ENCODE data around the gene GABRR3. TPM values are rescaled to one million over a fixed set of nuclear protein-coding genes. Genes with fewer than 3 reads are reported as not detected.

GABRR3 gene
- total and polyA plus RNA-seq, 2 experiments from 2014 or later: not detected

DNA sequence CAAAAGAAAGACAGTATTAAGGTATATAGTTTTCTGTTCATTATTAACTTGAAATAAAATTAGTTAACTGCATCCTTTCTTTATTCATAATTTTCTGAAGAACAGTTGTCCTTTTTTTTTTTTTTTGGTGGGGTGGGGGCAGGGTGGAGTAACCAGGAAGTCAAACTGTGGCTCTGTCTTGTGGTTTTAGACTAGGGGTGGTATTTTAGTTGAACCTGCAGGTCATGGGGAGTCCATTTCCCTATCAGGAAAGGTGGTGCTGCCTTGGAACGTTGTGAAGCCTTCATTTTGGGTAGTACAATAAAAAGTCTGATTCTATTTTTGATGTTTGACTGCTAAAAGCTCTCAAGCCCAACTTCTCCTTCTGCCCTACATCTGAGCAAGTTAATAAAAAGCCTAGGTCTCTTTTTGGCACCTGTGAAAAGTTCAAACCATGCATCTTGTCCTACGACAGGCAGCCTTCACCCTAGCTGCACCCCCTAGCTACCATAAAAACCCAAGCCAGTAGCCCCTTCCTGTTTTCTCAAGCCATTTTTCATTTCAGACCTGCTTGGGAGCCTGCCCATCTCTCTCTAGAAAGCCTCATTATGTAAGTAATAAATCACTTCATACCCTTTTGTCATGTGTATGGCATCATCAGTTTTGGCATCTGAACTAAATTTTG, 31.7 kb downstream of the GABRR3 start:
- no peaks in the 10 kb centered on the region for H3K27me3 ChIP-seq (ENCODE audit: insufficient read depth)
- H4K20me1 ChIP-seq (replicated peaks; ENCODE audit: insufficient read depth): no peaks in the 10 kb centered on the region
- H3K36me3 ChIP-seq (ENCODE audit: insufficient read depth): no peaks in the 10 kb centered on the region
- H3K27ac ChIP-seq (ENCODE audit: low read depth): no peak overlapping the region
- ATAC-seq (no peak), DNase-seq (ENCODE audit: low spot score) (no peak)
- peak overlapping the region; percentile 30; the same call in 1 of the 2 replicates for H2AFZ ChIP-seq
- Mint-ChIP-seq H3K36me3 (ENCODE audit: low read depth) (no peaks in the 10 kb centered on the region), H3K4me1 (peaks cover 3% of the 10 kb centered on the region), H3K27ac (no peak overlapping the region), H3K27me3 (ENCODE audit: insufficient read depth, low read depth, poor library complexity) (peaks cover 4% of the 10 kb centered on the region), H3K9me3 (no peaks in the 10 kb centered on the region), H3K4me3 (no peak overlapping the region)
- no peak overlapping the region for H3K4me2 ChIP-seq
- H3K79me2 ChIP-seq (replicated peaks; ENCODE audit: insufficient read depth): no peaks in the 10 kb centered on the region
- no peak overlapping the region for H3K4me3 ChIP-seq
- no peaks in the 10 kb centered on the region for H3F3A ChIP-seq (replicated peaks; ENCODE audit: low read depth)
- no peaks in the 10 kb centered on the region for H3K9me2 ChIP-seq (ENCODE audit: insufficient read depth)
- TF ChIP-seq CREB1 (CRISPR knock-in tag; IDR thresholded peaks at IDR 0.05; ENCODE audit: low read depth): no peak
- no peak for TF ChIP-seq EZH2phosphoT487 (IDR thresholded peaks at IDR 0.05; ENCODE audit: unreplicated experiment)
- TF ChIP-seq POLR2AphosphoS5 (IDR thresholded peaks at IDR 0.05; ENCODE audit: low read depth): no peak
- TF ChIP-seq ZNF114 (CRISPR knock-in tag; IDR thresholded peaks at IDR 0.05): no peak
- TF ChIP-seq, protein P1, sequence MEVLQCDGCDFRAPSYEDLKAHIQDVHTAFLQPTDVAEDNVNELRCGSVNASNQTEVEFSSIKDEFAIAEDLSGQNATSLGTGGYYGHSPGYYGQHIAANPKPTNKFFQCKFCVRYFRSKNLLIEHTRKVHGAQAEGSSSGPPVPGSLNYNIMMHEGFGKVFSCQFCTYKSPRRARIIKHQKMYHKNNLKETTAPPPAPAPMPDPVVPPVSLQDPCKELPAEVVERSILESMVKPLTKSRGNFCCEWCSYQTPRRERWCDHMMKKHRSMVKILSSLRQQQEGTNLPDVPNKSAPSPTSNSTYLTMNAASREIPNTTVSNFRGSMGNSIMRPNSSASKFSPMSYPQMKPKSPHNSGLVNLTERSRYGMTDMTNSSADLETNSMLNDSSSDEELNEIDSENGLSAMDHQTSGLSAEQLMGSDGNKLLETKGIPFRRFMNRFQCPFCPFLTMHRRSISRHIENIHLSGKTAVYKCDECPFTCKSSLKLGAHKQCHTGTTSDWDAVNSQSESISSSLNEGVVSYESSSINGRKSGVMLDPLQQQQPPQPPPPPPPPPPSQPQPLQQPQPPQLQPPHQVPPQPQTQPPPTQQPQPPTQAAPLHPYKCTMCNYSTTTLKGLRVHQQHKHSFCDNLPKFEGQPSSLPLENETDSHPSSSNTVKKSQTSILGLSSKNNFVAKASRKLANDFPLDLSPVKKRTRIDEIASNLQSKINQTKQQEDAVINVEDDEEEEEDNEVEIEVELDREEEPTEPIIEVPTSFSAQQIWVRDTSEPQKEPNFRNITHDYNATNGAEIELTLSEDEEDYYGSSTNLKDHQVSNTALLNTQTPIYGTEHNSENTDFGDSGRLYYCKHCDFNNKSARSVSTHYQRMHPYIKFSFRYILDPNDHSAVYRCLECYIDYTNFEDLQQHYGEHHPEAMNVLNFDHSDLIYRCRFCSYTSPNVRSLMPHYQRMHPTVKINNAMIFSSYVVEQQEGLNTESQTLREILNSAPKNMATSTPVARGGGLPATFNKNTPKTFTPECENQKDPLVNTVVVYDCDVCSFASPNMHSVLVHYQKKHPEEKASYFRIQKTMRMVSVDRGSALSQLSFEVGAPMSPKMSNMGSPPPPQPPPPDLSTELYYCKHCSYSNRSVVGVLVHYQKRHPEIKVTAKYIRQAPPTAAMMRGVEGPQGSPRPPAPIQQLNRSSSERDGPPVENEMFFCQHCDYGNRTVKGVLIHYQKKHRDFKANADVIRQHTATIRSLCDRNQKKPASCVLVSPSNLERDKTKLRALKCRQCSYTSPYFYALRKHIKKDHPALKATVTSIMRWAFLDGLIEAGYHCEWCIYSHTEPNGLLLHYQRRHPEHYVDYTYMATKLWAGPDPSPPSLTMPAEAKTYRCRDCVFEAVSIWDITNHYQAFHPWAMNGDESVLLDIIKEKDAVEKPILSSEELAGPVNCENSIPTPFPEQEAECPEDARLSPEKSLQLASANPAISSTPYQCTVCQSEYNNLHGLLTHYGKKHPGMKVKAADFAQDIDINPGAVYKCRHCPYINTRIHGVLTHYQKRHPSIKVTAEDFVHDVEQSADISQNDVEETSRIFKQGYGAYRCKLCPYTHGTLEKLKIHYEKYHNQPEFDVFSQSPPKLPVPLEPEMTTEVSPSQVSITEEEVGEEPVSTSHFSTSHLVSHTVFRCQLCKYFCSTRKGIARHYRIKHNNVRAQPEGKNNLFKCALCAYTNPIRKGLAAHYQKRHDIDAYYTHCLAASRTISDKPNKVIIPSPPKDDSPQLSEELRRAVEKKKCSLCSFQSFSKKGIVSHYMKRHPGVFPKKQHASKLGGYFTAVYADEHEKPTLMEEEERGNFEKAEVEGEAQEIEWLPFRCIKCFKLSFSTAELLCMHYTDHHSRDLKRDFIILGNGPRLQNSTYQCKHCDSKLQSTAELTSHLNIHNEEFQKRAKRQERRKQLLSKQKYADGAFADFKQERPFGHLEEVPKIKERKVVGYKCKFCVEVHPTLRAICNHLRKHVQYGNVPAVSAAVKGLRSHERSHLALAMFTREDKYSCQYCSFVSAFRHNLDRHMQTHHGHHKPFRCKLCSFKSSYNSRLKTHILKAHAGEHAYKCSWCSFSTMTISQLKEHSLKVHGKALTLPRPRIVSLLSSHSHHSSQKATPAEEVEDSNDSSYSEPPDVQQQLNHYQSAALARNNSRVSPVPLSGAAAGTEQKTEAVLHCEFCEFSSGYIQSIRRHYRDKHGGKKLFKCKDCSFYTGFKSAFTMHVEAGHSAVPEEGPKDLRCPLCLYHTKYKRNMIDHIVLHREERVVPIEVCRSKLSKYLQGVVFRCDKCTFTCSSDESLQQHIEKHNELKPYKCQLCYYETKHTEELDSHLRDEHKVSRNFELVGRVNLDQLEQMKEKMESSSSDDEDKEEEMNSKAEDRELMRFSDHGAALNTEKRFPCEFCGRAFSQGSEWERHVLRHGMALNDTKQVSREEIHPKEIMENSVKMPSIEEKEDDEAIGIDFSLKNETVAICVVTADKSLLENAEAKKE (CRISPR knock-in tag; IDR thresholded peaks at IDR 0.05): no peak
- no peak for TF ChIP-seq NANOG (IDR thresholded peaks at IDR 0.05; ENCODE audit: borderline replicate concordance)
- no peak for TF ChIP-seq EZH2 (IDR thresholded peaks at IDR 0.05; ENCODE audit: low read depth, unreplicated experiment)
- TF ChIP-seq ZNF331 (CRISPR knock-in tag; IDR thresholded peaks at IDR 0.05; ENCODE audit: low read depth): no peak
- H3K4me1 ChIP-seq (ENCODE audit: insufficient read depth): no peaks in the 10 kb centered on the region

All from GM23338 (cell line).